NCI-H345 (cell line): ENCODE data around the gene DNAJB8.

ENCODE experiments used
- DNase-seq: peaks from one replicate; lab custom pipeline; 2025; lab: John Stamatoyannopoulos, UW

DNAJB8 gene

GRCh38 chr3:128443771-128444170 lies 22.9 kb downstream of the DNAJB8 start:
- DNase-seq = no peak

GRCh38 chr3:128442949-128443348 lies 23.7 kb downstream of the DNAJB8 start:
- no peak for DNase-seq

- DNase-seq = no peak
Observed at GRCh38 chr3:128442070-128442469, 24.6 kb downstream of the DNAJB8 start.

- no peak for DNase-seq
Observed at GRCh38 chr3:128439226-128439625, 27.5 kb downstream of the DNAJB8 start.

- DNase-seq = no peak
Observed at GRCh38 chr3:128438488-128439072, 28.1 kb downstream of the DNAJB8 start.

GRCh38 chr3:128436214-128436613 lies 30.5 kb downstream of the DNAJB8 start:
- no peak for DNase-seq

GRCh38 chr3:128435561-128435960 lies 31.1 kb downstream of the DNAJB8 start:
- DNase-seq = no peak

GRCh38 chr3:128435058-128435457 lies 31.6 kb downstream of the DNAJB8 start:
- DNase-seq = no peak

- DNase-seq = no peak
Observed at GRCh38 chr3:128434524-128434923, 32.2 kb downstream of the DNAJB8 start.

GRCh38 chr3:128433837-128434165 lies 32.9 kb downstream of the DNAJB8 start:
- no peak for DNase-seq

- no peak for DNase-seq
Observed at GRCh38 chr3:128432971-128433836, 33.5 kb downstream of the DNAJB8 start.

GRCh38 chr3:128432301-128432970 lies 34.3 kb downstream of the DNAJB8 start:
- no peak for DNase-seq

GRCh38 chr3:128431803-128432300 lies 34.8 kb downstream of the DNAJB8 start:
- DNase-seq = no peak

GRCh38 chr3:128430731-128431130 lies 36.0 kb downstream of the DNAJB8 start:
- no peak for DNase-seq

GRCh38 chr3:128430301-128430700 lies 36.4 kb downstream of the DNAJB8 start:
- no peak for DNase-seq

- no peak for DNase-seq
Observed at GRCh38 chr3:128429751-128430150, 36.9 kb downstream of the DNAJB8 start.

GRCh38 chr3:128429275-128429674 lies 37.4 kb downstream of the DNAJB8 start:
- no peak for DNase-seq

GRCh38 chr3:128427872-128428822 lies 38.5 kb downstream of the DNAJB8 start:
- no peak for DNase-seq

GRCh38 chr3:128427175-128427857 lies 39.4 kb downstream of the DNAJB8 start:
- DNase-seq = no peak

- DNase-seq = peak; percentile 12
Observed at GRCh38 chr3:128426128-128426921, 40.4 kb downstream of the DNAJB8 start.

- no peak for DNase-seq
Observed at GRCh38 chr3:128425846-128426127, 40.9 kb downstream of the DNAJB8 start.
